Amniotic epithelial cell (primary cell): ENCODE data around the gene DACH1.
A peak's percentile ranks its signal among the peaks of the same experiment; 100 is the strongest.

Source experiments
- DNase-seq: peaks from one replicate; pipeline ENCODE4 v3.0.0-alpha.2; 2010; ENCODE audit warnings: low read depth

Gene DACH1

GRCh38 chr13:71624653-71625600, 242.1 kb downstream of the DACH1 start:
- DNase-seq = peak; percentile 69

DNA sequence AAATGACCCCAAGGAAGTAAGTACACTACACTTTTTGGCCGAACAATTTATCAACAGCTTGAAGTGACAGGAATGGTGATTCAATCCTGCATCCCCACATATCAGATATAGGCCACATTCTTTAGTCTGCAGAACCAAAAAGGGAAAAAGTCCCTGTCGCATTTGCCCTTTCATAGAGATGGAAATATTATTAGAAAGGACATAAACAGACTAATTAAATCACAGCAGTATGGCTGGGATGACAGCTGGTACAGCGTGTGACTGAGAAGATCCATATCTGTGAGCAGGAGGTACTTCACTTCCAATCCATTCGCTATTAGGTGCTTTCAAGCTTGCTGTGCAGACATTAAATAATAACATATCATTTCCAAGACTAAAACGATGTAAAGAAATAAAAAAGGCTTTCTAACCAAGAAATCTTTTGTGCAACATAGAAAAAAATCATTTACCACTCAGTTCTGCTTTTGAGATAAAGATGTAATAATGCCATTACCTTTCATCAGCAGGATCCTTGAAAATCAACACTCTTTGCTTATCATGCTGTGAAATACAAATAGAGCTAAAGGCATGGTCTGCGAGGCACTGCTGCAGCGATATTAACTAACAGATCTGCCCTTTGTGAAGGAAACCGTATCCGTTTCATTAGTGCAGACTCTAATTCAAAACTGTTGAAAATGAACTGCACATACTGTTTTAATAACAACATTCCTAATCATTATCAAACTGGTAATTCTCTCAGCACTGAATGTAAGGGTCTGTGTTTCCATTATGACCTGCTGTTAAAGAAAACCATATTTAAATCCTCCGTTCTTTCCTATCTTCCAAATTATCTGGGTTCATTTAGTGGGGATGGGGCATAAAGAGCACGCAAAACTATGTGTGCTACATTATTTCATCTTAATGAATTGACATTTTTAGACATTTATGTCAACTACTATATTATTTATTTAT, 245.6 kb downstream of the DACH1 start:
- no peak for DNase-seq

GRCh38 chr13:71619096-71619495, 247.9 kb downstream of the DACH1 start:
- peak; percentile 78 for DNase-seq

DNA sequence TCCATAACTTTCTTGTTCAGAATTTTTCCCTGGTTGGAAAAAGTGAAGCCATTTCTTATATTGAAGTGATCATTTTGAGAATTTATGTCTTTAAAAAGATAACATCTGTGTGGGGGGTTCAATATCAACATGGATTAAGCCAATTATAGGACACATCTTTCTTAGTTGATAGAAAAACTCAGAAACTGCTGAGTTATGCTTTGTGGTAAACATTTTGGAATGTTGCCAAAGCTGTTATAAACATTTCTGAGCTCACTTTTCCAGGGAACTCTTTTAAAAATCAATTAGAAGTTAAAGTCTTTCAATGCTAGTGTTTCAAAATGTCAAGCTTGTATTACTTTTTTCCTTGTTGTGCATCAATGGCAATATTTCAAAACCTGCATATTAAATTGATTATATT, 248.8 kb downstream of the DACH1 start:
- DNase-seq = peak; percentile 63

- DNase-seq = peak; percentile 28
Observed at GRCh38 chr13:71617265-71617664, 249.7 kb downstream of the DACH1 start.

DNA sequence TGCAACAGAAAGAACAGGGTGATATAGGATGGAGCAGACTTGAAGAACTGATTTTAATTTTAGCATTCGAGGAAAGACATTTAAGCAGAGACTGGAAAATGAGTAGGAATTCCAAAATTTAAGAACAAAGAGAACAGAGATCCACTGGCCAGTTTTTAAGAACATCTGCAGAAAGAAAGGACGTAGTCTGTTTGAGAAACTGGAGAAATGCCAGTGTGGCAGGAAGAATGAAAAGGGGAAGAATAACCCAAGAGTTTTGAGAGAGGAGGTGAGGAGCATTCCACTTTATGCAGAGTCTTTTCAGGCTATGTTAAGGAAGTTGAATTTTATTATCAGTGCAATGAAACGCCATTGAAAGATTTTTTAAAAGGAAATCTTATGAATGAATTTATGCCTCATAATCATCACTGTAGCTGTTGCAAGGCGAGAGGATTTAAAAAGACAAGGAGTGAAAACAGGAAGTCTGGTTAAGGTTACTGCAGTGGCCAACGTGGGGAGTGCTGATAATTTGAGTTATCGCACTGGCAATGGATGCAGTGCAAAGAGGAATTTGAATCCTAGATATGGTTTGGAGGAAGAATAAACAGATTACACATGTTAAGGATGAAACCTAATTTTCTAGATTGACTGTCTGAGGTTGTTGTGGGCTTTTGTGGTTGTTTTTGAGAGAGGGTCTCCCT, 253.8 kb downstream of the DACH1 start:
- peak; percentile 37 for DNase-seq

GRCh38 chr13:71611292-71611691, 255.7 kb downstream of the DACH1 start:
- DNase-seq = no peak

GRCh38 chr13:71610876-71611275, 256.1 kb downstream of the DACH1 start:
- DNase-seq = no peak

GRCh38 chr13:71609271-71609670, 257.7 kb downstream of the DACH1 start:
- DNase-seq = no peak

- no peak for DNase-seq
Observed at GRCh38 chr13:71607575-71607974, 259.4 kb downstream of the DACH1 start.

DNA sequence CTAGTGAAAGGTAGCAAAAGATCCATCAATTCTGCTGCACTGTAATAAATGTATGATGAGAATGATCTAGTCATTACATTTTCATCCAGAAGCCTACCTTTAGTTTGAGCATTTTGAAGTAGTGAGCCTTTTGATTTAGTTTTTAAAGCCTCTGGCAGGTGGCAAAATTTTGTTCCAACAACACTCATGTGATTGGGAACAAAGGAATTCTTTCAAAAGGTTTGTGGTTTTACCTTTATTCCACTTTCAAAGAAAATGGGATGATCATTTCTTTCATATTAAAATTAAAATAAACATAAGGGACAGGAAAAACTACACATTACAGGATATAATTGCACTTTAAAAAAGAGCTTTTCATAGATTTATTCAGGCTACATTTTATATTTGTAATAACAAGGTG, 260.2 kb downstream of the DACH1 start:
- DNase-seq = no peak

DNA sequence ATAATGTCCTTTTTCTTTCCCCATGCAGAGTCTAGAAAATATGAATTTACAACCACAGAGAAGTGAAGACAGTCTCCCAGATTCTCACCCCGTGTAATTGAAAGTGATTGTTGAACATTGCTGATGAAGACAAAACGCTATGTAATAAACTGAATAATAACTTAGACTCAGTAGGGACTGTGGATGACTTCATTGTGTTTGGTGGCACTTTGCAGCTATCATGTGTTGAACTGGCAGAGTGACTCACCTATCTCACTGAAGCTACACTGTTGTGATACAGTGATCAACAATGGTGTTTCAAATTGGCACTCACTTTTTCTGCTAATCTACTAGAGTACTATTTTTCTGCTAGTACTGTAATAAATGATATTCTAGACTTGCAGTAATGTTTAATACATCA, 261.3 kb downstream of the DACH1 start:
- no peak for DNase-seq

DNA sequence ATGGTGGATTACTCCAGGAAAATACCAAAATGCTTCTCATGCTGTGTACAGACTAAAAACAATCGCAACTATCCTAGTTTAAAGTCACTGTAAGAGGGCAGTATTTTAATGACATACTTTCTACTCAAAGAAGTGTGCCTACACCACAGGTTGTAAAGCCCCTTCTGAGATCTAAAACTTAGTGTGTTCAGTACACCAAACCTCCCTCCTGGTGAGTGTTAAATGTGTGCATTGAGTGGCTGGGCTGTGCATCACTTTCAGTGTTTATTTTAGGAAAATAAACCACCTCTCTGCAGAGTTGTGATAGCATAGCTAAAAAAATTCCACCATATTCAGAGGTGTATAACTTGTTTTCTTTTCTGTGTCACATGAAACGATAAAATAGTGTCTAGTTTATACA, 263.7 kb downstream of the DACH1 start:
- no peak for DNase-seq

- no peak for DNase-seq
Observed at GRCh38 chr13:71602344-71602743, 264.7 kb downstream of the DACH1 start.

- DNase-seq = no peak
Observed at GRCh38 chr13:71597150-71597549, 269.9 kb downstream of the DACH1 start.

DNA sequence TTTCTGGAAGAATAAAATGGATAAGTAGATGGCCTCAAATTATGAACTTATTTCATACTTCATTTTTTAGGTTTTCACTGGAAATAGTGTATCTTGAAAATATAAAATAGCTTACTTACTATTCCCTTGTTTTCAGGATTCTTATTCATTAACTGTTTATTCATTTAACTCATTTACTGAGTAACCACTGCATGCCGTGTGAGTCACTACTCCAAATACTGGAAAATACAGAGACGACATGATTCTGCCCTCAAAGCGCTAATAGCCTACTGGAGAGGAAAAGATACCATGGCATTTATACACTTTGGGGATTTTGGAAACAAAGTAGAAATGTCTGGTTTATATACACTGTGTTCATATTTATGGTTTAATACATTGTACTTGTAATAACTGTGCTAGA, 270.9 kb downstream of the DACH1 start:
- DNase-seq = no peak

DNA sequence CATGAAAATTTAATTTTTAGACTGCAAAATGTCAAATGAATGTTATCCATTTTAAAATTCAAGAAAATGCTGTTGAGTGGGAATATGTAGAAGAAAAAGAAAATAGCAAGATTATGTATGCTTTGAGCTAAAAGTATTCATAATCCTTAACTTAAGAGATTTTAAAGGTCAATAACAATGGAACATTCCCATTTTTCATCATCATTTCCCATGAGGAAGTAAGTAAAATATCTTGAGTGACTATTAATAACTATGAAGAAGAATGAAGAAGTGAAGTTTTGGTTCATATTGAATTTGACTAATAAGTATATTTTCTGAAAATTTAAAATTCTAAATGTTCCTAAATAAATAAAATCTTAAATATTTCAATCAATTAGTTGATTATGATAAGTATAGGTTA, 273.4 kb downstream of the DACH1 start:
- no peak for DNase-seq

- no peak for DNase-seq
Observed at GRCh38 chr13:71591374-71591773, 275.6 kb downstream of the DACH1 start.

GRCh38 chr13:71590654-71591148, 276.3 kb downstream of the DACH1 start:
- DNase-seq = no peak

DNA sequence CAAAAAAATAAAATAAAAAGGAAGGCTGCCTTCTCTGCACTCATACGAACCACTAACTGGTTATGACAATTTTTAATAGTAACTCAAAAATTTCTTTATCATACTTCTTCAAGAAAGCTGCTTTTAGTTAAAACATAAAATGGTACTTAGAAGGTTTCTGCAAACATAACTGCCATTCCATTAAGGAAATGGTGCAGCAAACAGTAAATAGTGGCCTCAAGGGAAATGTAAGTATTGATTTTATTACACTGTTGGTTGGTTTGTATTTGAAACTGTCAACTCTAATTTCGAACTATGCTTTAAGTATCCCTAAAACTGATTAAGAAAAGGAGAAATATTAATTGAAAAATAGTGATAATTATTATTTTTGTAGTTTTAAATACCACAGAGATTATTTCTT, 278.0 kb downstream of the DACH1 start:
- no peak for DNase-seq

DNA sequence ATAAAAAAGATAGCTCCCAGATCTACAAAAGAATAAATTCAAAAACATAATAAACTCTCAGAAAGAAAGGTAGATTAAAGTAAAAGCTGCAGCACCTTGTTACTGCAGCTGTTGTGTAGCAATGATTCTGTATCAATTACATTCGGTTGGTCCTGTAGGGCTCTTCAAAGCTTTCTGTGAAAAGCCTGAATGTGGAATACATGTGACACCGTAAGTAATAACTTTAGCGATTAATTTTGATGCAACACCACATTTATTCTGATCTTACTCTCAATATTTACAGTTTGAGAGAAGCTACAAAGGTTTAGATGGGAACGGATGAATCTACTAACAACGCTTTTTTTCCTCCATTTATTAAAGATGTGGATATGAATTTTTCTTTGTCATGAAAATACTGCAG, 279.2 kb downstream of the DACH1 start:
- no peak for DNase-seq

DNA sequence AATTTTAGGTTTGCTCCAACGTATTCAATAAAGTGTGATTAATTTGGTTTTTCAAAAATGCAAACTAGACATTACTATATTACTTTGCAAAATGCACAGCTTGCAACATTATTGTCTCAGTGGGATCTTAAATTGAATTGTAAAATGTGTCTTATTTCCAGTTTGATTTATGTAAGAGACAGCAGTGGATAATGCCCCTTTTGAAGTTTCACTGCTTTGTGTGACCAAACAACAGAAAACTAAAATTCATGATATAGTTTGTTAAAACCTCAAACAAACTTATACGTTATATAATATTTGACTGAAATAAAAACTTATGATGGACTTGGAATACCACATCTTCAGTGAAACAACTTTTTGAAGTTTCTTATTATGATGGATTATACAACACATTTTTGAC, 279.8 kb downstream of the DACH1 start:
- no peak for DNase-seq
